NOMO-1 treated with dmso at 0.1 percent for 144 hours (cell line): ENCODE results near the gene NFU1.

ENCODE experiments used
- DNase-seq: peaks from one replicate; lab custom pipeline; 2025; ENCODE audit not compliant: unreplicated experiment; lab: John Stamatoyannopoulos, UW

The NFU1 gene

GRCh38 chr2:69353360-69353759 is 83.9 kb downstream of the NFU1 start:
- no peak for DNase-seq

DNA sequence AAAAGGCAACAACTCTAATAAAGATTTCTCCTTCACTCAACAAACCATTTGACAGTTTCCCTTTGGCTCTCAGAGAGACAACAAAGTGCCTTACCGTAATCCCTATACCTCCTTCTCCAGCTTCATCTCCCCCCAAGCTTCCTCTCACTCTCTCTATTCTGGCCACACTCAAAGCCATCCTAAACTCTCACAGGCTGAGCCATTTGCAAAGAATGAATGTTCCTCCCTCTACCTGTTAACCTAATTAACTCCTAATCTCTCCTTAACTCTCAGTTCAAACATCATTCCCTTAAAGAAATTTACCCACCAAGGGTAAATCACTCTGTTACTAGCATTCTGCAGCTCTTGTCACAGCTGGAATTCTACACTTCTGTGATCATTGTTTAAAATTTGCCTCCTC is 88.5 kb downstream of the NFU1 start:
- DNase-seq = no peak
